ENCODE results near the gene GRN.

The GRN gene

DNA sequence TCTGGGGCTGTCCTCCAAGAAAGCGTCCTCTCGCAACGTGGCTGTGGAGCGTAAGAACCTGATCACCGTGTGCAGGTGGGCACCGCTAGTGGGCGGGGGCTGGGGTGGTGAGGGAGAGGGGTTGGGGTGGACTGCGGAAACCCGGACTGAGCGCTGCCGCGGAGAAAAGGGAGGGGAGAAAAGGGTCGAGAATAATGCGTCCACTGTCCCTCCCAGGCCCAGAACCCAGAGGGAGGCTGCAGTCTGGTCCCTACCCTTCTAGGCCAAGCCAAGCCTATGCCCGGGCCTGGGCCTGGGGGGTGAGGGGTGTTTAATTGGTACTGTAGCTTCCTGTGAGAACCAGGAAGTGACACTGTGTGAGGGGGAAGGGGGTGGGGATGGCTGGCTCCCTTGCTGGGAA, 36.2 kb upstream of the GRN start:
- Histone ChIP-seq H3K27me3 (replicated peaks; ENCODE audit: control insufficient read depth, insufficient read depth, low read length) (peaks cover 3% of the 10 kb centered on the region), H3K4me3 (replicated peaks; ENCODE audit: low read depth, low read length) (peak overlapping the region; percentile 33; the same call in 1 of the 2 replicates), H3K36me3 (ENCODE audit: control insufficient read depth, insufficient read depth, low read length) (no peaks in the 10 kb centered on the region)
- DNase-seq (ENCODE audit: extremely low read depth, insufficient read length), result no peak
- TF ChIP-seq, protein P1, sequence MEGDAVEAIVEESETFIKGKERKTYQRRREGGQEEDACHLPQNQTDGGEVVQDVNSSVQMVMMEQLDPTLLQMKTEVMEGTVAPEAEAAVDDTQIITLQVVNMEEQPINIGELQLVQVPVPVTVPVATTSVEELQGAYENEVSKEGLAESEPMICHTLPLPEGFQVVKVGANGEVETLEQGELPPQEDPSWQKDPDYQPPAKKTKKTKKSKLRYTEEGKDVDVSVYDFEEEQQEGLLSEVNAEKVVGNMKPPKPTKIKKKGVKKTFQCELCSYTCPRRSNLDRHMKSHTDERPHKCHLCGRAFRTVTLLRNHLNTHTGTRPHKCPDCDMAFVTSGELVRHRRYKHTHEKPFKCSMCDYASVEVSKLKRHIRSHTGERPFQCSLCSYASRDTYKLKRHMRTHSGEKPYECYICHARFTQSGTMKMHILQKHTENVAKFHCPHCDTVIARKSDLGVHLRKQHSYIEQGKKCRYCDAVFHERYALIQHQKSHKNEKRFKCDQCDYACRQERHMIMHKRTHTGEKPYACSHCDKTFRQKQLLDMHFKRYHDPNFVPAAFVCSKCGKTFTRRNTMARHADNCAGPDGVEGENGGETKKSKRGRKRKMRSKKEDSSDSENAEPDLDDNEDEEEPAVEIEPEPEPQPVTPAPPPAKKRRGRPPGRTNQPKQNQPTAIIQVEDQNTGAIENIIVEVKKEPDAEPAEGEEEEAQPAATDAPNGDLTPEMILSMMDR (IDR thresholded peaks at IDR 0.05; ENCODE audit: insufficient read depth, low read length, poor library complexity, severe bottlenecking), result no peak

DNA sequence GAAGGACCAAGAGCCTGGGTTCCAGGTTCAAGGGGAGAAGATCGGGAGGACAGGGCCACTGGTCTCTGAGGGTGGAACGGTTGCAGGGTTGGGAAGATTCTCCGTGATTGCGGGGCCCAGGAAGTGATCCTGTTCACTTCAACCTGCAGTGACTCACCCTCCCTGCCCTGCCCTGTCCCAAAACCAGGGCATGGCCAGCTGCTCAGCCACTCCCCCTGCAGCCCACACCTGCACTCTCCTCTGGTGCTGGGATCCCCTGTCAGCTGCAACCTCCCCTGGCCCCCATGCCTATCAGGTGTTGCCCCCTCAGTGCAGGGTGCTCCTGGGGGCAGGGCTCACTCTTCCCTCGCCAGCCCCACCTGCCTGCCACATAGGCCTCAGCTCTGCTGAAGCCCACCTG, 35.6 kb upstream of the GRN start:
- Histone ChIP-seq H3K36me3 (ENCODE audit: control insufficient read depth, insufficient read depth, low read length) (no peaks in the 10 kb centered on the region), H3K4me3 (replicated peaks; ENCODE audit: low read depth, low read length) (no peak overlapping the region), H3K27me3 (replicated peaks; ENCODE audit: control insufficient read depth, insufficient read depth, low read length) (peaks cover 3% of the 10 kb centered on the region)
- DNase-seq (ENCODE audit: extremely low read depth, insufficient read length), result no peak
- TF ChIP-seq, protein P1 (IDR thresholded peaks at IDR 0.05; ENCODE audit: insufficient read depth, low read length, poor library complexity, severe bottlenecking), result no peak

DNA sequence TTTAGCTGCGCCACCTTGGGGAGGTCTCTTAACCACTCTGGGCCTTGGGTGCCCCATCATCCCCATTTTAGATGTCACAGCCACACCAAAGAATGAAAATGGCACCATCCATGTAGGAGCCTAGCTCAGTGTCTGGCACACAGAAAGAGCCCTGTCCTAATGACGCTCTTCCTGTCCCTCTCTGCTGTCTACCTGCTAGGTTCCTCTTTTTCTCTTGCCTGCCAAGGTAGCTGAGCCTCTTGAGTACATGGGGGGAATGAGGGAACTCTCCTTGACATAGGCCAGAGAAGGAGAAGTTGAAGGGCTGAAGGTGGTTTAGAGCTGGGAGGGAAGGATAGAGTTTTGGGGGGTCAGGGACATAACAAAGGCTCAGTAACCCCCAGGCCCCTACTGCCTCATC, 34.9 kb upstream of the GRN start:
- Histone ChIP-seq H3K36me3 (ENCODE audit: control insufficient read depth, insufficient read depth, low read length) (no peaks in the 10 kb centered on the region), H3K4me3 (replicated peaks; ENCODE audit: low read depth, low read length) (no peak overlapping the region), H3K27me3 (replicated peaks; ENCODE audit: control insufficient read depth, insufficient read depth, low read length) (peaks cover 3% of the 10 kb centered on the region)
- TF ChIP-seq, protein P1 (IDR thresholded peaks at IDR 0.05; ENCODE audit: insufficient read depth, low read length, poor library complexity, severe bottlenecking), result no peak
- no peak for DNase-seq (ENCODE audit: extremely low read depth, insufficient read length)

DNA sequence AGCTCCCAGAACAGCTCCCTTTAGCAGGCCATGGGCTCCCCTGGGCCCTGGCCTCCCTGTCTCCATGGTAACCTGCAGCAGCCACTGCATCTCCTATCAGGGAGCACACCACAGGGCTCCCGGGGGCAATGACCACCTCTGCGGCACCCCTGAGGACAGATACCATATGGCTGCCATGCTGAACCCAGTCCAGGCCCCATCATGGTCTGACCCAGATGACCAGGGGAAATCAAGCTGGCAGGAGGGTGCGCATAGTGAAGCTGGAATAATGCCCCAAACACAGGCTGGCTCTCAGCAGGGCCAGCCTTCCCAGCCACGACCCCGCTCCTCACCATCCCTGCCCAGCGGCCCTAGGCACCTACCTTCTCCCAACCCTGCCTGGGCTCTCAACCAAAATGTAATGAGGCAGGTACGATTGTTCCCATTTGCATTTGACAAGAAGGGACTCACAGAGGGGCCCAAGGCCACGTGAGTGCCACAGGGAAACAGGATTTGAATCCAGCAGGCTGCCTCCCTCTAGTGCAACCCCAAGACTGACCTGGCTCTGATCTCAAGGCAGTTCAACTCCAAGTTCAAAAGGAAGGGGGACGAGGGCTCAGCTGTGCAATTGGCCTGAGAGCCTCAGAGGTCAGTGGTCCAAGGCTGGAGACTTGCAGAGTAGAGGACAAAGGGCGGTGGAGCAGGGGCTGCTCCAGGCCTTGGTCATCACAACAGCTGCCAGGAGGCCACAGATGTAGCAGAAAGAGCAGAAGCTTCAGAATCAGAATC, 34.3 kb upstream of the GRN start:
- peaks cover 3% of the 10 kb centered on the region for H3K27me3 ChIP-seq (replicated peaks; ENCODE audit: control insufficient read depth, insufficient read depth, low read length)
- no peak overlapping the region for H3K4me3 ChIP-seq (replicated peaks; ENCODE audit: low read depth, low read length)
- TF ChIP-seq, protein P1 (IDR thresholded peaks at IDR 0.05; ENCODE audit: insufficient read depth, low read length, poor library complexity, severe bottlenecking), result no peak
- H3K36me3 ChIP-seq (ENCODE audit: control insufficient read depth, insufficient read depth, low read length), result no peaks in the 10 kb centered on the region
- no peak for DNase-seq (ENCODE audit: extremely low read depth, insufficient read length)

DNA sequence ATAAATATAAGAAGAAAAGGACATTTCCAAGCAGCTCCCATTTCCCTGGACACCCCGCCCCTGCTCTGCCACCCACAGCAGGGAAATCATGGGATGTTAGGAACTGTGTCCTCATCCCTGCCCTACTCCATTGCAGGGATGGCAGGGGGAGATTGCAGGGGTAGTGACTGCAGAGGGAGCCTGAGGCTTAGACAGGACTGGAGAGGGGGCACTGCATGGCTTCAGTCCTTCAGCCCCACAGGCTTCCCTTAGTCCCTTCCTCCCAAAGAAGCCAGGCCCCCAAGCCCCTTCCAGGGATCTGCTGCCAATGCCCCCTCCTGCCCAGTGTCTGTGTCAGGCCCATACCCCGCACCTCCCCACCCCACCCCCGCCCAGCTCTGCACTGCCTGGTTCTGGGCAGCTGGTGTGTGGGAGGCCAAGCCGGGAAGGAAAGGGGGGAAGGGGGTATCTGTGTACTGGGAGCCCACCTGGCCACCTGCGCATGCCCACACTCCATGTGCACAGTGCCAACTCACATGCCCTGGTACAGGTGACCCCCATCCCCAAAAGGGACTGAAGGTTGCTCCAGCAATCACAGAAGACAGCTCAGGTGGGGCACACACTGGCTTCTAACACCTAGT, 33.4 kb upstream of the GRN start:
- no peak overlapping the region for H3K4me3 ChIP-seq (replicated peaks; ENCODE audit: low read depth, low read length)
- DNase-seq (ENCODE audit: extremely low read depth, insufficient read length), result no peak
- TF ChIP-seq, protein P1 (IDR thresholded peaks at IDR 0.05; ENCODE audit: insufficient read depth, low read length, poor library complexity, severe bottlenecking), result no peak
- peaks cover 3% of the 10 kb centered on the region for H3K27me3 ChIP-seq (replicated peaks; ENCODE audit: control insufficient read depth, insufficient read depth, low read length)
- H3K36me3 ChIP-seq (ENCODE audit: control insufficient read depth, insufficient read depth, low read length), result no peaks in the 10 kb centered on the region
